NT2/D1 (cell line): ENCODE results near the gene NDE1.

Experiments
- SUZ12 ChIP-seq: IDR thresholded peaks from 2 replicates; pipeline ENCODE4 v1.6.1; 2011; ENCODE audit not compliant: insufficient read length, insufficient read depth; ENCODE audit errors: extremely low read depth
- ZNF274 ChIP-seq: IDR thresholded peaks from 2 replicates; pipeline ENCODE4 v1.6.1; 2011; ENCODE audit warnings: mild to moderate bottlenecking, low read depth, low read length

DNA sequence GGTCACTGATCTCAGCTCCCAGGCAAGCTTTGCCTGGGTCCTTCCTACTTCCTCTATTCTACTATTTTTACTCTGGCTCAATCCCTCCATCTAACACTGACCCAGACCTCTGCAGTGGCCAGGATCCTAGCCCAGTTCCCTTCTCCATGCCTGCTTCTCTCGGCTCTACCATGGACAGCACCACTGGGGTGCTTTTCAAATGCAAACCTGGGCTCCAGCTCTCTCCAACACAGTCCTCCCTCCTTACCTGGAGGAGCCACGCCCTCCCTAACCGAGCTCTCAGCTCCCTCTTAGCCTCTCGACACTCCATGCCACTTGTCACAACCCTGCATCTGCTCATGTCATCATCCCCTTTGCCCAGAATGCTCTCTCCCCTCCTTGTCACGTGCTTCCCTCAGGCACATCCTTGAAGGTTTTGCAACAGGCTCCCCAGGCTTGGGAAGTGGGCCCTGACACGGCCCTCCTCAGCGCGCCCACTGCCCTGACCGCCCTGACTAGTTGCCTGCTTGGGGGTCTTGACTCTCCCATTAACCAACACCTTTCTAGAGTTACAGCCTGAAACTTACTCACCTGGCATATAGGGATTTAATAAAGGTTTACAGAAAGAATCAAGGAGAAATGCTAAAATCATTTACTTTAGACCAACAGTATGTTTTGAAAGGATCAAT lies 48.7 kb upstream of the NDE1 start:
- no peak for TF ChIP-seq ZNF274
- no peak for TF ChIP-seq SUZ12
